ENCODE results near the gene LRRC34. TPM values are rescaled to one million over a fixed set of nuclear protein-coding genes. Genes with fewer than 3 reads are reported as not detected.

The LRRC34 gene
- total and polyA plus RNA-seq, 10 of the 15 experiments (the other 5 are each of a cell fraction or from before 2014, with no cell fraction given) = 0.24 to 3.7 (median 1.7) TPM

DNA sequence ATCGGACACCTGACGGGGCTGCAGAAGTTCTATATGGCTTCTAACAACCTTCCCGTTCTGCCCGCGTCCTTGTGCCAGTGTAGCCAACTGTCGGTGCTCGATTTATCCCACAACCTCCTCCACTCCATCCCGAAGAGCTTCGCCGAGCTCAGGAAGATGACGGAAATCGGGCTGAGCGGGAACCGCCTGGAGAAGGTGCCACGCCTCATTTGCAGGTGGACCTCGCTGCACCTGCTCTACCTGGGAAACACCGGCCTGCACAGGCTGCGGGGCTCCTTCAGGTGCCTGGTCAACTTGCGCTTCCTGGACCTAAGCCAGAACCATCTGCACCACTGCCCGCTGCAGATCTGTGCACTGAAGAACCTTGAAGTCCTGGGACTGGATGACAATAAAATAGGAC is 9.8 kb upstream of the LRRC34 start (continued):
- TF ChIP-seq KLF5 (IDR thresholded peaks at IDR 0.05; ENCODE audit: partially characterized antibody) (no peak), ZNF384 (IDR thresholded peaks at IDR 0.05; ENCODE audit: borderline replicate concordance, low read depth, low read length) (no peak), ZSCAN29 (IDR thresholded peaks at IDR 0.05) (no peak)

- H3K9me3 ChIP-seq (replicated peaks; ENCODE audit: control insufficient read depth, insufficient read depth, low read length) = no peaks in the 10 kb centered on the region
- TF ChIP-seq, protein P1, sequence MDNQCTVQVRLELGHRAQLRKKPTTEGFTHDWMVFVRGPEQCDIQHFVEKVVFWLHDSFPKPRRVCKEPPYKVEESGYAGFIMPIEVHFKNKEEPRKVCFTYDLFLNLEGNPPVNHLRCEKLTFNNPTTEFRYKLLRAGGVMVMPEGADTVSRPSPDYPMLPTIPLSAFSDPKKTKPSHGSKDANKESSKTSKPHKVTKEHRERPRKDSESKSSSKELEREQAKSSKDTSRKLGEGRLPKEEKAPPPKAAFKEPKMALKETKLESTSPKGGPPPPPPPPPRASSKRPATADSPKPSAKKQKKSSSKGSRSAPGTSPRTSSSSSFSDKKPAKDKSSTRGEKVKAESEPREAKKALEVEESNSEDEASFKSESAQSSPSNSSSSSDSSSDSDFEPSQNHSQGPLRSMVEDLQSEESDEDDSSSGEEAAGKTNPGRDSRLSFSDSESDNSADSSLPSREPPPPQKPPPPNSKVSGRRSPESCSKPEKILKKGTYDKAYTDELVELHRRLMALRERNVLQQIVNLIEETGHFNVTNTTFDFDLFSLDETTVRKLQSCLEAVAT (IDR thresholded peaks at IDR 0.05) = no peak
- no peaks in the 10 kb centered on the region for H3K79me2 ChIP-seq (ENCODE audit: control insufficient read depth, insufficient read depth, low read length)
- ChIA-PET SMC1A (ENCODE audit: uncharacterized antibody, unreplicated experiment) (interaction anchor here (0.6 to 1.0 kb wide), 2 partner anchors 8 to 330 kb away, joined by 3 read pairs; no protein-coding TSS in a partner anchor), POLR2A (no interaction called here), CTCF (interaction anchor here (0.6 kb wide), 1 partner anchor 42 kb away, joined by 3 read pairs; no protein-coding TSS in a partner anchor), RAD21 (ENCODE audit: unreplicated experiment) (no interaction called here)
- no peaks in the 10 kb centered on the region for H3K36me3 ChIP-seq (ENCODE audit: control insufficient read depth in 2 of 2, insufficient read depth in 2 of 2, low read length in 1 of 2)
- FAIRE-seq = no peak
- no peak overlapping the region for H2AFZ ChIP-seq (ENCODE audit: control insufficient read depth, low read depth, low read length)
- no peak overlapping the region for H3K27ac ChIP-seq (ENCODE audit: control insufficient read depth, insufficient read depth)
- H3K4me3 ChIP-seq = no peak overlapping the region
- no peaks in the 10 kb centered on the region for H4K20me1 ChIP-seq (ENCODE audit: control insufficient read depth, insufficient read depth)
- no peak for ATAC-seq
- no TSS peak for BruUV-seq (replicated peaks)
- H3K4me2 ChIP-seq (ENCODE audit: control insufficient read depth, insufficient read depth) = no peak overlapping the region
- 87% methylated on average over 15 of the region's 15 CpGs for WGBS (ENCODE audit: insufficient coverage, insufficient replicate concordance, low lambda C conversion rate, missing lambda C conversion rate)
- in situ Hi-C loops (cut with MboI) = no loop called here
- DNase-seq (ENCODE audit: low read depth, low spot score) = no peak
- H3K4me1 ChIP-seq (ENCODE audit: control insufficient read depth, insufficient read depth, low read length) = no peaks in the 10 kb centered on the region
- H3K27me3 ChIP-seq (replicated peaks in 1 of 2; ENCODE audit: control insufficient read depth in 2 of 2, insufficient read depth in 2 of 2, low read length in 1 of 2) = no peaks in the 10 kb centered on the region; a peak in 1 of 4 replicates
- no peak overlapping the region for H3K9ac ChIP-seq (ENCODE audit: control insufficient read depth, insufficient read depth, low read length)
- intact Hi-C loops (cut with micrococcal nuclease; ENCODE audit: unreplicated experiment) = no loop called here
Observed at GRCh38 chr3:169822091-169822490, 9.4 kb upstream of the LRRC34 start.

GRCh38 chr3:169818316-169818715 is 5.6 kb upstream of the LRRC34 start:
- Histone ChIP-seq H3K36me3 (ENCODE audit: control insufficient read depth in 2 of 2, insufficient read depth in 2 of 2, low read length in 1 of 2) (no peaks in the 10 kb centered on the region), H2AFZ (ENCODE audit: control insufficient read depth, low read depth, low read length) (no peak overlapping the region), H3K27me3 (replicated peaks in 1 of 2; ENCODE audit: control insufficient read depth in 2 of 2, insufficient read depth in 2 of 2, low read length in 1 of 2) (no peaks in the 10 kb centered on the region; a peak in 1 of 4 replicates), H3K79me2 (ENCODE audit: control insufficient read depth, insufficient read depth, low read length) (no peaks in the 10 kb centered on the region), H3K4me2 (ENCODE audit: control insufficient read depth, insufficient read depth) (no peak overlapping the region), H4K20me1 (ENCODE audit: control insufficient read depth, insufficient read depth) (no peaks in the 10 kb centered on the region), H3K9ac (ENCODE audit: control insufficient read depth, insufficient read depth, low read length) (no peak overlapping the region), H3K4me3 (no peak overlapping the region), H3K4me1 (ENCODE audit: control insufficient read depth, insufficient read depth, low read length) (peaks cover 6% of the 10 kb centered on the region; the same call in 1 of the 2 replicates), H3K27ac (ENCODE audit: control insufficient read depth, insufficient read depth) (no peak overlapping the region), H3K9me3 (replicated peaks; ENCODE audit: control insufficient read depth, insufficient read depth, low read length) (peaks cover 3% of the 10 kb centered on the region; the same call in 1 of the 3 replicates)
- no peak for FAIRE-seq
- RAD21 ChIA-PET (ENCODE audit: unreplicated experiment) = no interaction called here
- POLR2A ChIA-PET = no interaction called here
- CTCF ChIA-PET = no interaction called here
- in situ Hi-C loops (cut with MboI) = no loop called here
- WGBS (ENCODE audit: insufficient coverage, insufficient replicate concordance, low lambda C conversion rate, missing lambda C conversion rate) = 47% methylated on average over 2 of the region's 2 CpGs
- intact Hi-C loops (cut with micrococcal nuclease; ENCODE audit: unreplicated experiment) = no loop called here
- no TSS peak for BruUV-seq (replicated peaks)
- SMC1A ChIA-PET (ENCODE audit: uncharacterized antibody, unreplicated experiment) = interaction anchor here (1.4 kb wide), 1 partner anchor 21 kb away, joined by 3 read pairs; no protein-coding TSS in a partner anchor
- no peak for DNase-seq (ENCODE audit: low read depth, low spot score)
- TF ChIP-seq NR2C1 (IDR thresholded peaks at IDR 0.05) (no peak), RB1 (IDR thresholded peaks at IDR 0.05; ENCODE audit: borderline replicate concordance) (no peak)
- TF ChIP-seq, protein P2, sequence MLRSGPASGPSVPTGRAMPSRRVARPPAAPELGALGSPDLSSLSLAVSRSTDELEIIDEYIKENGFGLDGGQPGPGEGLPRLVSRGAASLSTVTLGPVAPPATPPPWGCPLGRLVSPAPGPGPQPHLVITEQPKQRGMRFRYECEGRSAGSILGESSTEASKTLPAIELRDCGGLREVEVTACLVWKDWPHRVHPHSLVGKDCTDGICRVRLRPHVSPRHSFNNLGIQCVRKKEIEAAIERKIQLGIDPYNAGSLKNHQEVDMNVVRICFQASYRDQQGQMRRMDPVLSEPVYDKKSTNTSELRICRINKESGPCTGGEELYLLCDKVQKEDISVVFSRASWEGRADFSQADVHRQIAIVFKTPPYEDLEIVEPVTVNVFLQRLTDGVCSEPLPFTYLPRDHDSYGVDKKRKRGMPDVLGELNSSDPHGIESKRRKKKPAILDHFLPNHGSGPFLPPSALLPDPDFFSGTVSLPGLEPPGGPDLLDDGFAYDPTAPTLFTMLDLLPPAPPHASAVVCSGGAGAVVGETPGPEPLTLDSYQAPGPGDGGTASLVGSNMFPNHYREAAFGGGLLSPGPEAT (IDR thresholded peaks at IDR 0.05; ENCODE audit: low read depth) = no peak
- ATAC-seq = no peak
